ENCODE results near the gene ZNF358.

The ZNF358 gene

DNA sequence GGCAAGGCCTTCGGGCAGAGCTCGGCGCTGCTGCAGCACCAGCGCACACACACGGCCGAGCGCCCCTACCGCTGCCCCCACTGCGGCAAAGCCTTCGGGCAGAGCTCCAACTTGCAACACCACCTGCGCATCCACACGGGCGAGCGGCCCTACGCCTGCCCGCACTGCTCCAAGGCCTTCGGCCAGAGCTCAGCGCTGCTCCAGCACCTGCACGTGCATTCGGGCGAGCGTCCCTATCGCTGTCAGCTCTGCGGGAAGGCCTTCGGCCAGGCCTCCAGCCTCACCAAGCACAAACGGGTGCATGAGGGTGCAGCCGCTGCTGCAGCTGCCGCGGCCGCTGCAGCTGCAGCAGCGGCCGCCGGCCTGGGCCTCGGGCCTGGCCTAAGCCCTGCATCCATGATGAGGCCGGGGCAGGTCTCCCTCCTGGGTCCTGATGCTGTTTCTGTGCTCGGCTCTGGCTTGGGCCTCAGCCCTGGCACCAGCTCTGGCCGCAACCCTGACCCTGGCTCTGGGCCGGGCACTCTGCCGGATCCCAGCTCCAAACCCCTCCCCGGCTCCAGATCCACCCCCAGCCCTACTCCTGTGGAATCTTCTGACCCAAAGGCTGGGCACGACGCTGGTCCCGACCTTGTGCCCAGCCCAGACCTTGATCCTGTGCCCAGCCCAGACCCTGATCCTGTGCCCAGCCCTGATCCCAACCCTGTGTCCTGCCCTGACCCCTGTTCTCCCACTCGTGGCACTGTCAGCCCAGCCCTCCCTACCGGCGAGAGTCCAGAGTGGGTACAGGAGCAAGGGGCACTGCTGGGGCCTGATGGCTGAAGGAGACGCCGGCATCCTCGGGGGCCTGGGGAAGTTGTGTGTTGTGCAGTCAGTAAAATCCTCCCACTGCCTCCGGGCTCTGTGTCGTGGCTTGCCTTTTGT lies 4.5 kb downstream of the ZNF358 start:
- no peak for DNase-seq (ENCODE audit: low spot score)

DNA sequence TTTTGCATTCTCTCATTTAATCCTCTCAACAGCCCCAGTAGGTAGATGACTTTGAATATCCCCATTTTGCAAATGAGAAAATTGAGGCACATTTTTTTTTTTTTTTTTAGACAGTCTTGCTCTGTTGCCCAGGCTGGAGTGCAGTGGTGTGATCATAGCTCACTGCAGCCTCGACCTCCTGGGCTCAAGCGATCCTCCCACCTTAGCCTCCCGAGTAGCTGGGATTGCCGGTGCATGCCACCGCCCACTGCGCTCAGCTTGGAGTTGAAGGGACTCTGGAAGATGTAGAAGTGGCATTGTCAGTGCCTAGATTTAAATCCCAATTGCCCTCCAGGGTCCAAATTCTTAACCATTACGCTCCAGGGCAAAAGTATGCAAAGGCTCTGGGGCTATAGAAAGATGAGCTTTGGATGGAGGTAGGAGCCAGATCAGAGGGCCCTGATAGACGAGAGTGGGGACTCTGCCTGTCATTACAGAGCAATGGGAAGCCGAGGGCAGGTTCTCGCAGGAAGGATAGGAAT lies 5.7 kb downstream of the ZNF358 start:
- DNase-seq (ENCODE audit: low spot score): no peak

DNA sequence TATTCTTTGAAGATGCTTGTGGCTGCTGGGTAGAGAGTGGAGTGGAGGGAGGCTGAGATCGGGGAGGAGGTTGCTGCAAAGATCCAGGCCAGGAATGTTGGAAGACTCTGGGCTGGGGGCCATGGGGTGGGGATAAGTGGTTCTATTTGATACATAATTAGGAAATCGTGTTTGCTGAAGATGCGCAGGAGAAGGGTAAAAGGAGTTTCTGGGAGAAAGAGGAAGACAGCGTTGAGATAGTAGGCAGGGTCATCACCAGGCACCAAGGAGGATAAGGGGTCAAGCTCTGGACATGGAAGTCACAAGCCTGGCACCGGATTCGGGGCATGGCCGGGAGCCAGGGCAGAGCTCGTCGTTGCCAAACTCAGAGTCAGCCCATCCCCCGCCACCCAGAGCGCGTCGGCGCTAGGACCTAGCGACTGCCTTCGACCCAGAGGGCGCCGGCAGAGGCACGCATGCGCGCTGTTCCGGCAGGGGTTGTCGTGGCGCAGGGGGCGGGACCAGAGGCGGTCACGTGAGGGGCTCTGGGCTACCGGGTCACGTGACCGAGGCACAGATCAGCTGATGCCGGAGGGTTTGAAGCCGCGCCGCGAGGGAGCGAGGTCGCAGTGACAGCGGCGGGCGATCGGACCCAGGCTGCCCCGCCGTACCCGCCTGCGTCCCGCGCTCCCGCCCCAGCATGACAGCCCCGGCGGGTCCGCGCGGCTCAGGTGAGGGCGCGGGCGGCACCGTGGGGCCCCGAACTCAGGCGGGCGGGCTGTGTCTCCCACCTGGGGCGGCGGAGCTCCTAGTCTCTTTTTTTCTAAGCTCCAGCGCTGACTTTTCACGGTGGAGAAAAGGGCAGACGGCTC lies 6.4 kb downstream of the ZNF358 start, which contains the start of gene MCOLN1:
Gene MCOLN1, plus strand, starts transcription at position 553 of the 851 bp plus-strand sequence. Its CDS starts 127 bp downstream, at position 680.
- DNase-seq (ENCODE audit: low spot score): peak; percentile 99

DNA sequence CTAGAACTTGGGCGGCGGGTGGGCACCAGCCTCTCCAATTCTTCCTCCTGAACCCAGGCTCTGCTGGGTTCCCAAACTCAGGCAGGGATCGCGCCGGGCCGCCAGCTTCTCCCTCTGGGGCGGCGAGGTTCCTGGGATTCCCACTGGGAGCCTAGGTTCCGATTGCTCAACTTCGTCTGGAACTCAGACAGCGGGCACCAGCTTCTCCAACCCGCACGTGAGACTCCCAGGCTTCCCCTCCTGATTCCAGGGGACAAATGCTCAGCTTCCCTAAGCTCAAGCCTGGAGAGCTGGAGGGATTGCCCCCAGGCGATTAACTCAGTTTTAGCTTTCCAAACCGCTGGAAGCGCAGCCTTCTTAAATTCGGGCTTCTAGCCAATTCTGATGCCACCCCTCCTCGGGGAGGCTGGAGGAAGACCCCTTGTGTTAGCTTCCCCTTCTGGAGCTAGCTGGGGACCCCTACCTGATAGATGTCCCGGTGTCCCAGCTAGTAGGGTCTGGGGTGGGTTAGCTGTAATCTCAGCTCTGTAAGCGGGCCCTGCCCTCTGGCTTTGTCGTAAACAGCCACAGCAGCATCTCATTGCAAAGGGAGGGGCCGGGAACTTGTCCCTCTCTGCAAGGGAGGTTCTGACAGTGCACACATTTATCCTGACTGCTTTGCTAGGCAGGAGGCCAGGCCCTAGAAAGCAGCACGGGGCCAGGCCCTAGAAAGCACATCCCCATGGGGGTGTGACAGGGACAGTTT lies 7.2 kb downstream of the ZNF358 start:
- no peak for DNase-seq (ENCODE audit: low spot score)

DNA sequence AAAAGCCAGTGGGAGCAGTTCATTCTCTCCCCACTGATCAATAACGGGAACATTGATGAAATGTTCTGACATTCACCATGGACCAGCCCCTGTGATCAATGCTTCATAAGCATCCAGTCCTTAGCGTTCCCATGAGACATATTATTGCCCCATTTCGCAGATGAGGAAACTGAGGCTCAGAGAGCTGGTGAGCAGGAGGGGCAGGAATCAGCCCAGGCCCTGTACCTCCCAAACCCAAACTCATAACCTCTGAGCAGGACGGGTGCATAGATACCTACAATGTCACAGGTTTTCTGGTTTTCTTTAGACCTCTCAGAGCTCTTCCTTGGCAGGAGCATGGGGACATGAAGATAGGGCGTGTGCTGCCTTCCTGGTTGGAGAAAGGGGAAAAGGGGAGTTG lies 8.6 kb downstream of the ZNF358 start:
- DNase-seq (ENCODE audit: low spot score): no peak

DNA sequence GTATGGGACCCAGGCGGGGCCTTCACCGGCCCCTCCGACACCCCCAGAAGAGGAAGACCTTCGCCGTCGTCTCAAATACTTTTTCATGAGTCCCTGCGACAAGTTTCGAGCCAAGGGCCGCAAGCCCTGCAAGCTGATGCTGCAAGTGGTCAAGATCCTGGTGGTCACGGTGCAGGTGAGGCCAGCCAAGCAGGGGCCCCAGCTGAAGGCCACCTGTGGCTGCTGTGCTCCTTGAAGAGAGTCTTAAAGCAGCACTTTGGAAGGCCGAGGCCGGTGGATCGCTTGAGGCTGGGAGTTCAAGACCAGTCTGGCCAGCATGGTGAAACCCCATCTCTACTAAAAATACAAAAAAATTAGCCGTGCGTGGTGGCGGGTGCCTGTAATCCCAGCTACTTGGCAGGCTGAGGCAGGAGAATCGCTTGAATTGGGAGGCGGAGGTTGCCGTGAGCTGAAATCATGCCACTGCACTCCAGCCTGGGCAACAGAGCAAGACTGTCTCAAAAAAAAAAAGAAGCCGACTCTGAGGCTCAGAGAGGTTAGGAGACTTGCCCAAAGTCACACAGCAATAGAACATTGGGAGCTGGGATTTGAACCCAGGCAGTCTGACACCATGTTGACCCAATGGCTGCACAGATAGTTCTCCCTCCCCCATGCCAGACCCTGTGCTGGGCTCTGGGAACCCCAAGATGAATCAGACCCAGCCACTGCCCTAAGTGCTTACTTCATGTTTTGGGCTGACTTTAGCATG lies 9.3 kb downstream of the ZNF358 start:
- DNase-seq (ENCODE audit: low spot score): no peak

DNA sequence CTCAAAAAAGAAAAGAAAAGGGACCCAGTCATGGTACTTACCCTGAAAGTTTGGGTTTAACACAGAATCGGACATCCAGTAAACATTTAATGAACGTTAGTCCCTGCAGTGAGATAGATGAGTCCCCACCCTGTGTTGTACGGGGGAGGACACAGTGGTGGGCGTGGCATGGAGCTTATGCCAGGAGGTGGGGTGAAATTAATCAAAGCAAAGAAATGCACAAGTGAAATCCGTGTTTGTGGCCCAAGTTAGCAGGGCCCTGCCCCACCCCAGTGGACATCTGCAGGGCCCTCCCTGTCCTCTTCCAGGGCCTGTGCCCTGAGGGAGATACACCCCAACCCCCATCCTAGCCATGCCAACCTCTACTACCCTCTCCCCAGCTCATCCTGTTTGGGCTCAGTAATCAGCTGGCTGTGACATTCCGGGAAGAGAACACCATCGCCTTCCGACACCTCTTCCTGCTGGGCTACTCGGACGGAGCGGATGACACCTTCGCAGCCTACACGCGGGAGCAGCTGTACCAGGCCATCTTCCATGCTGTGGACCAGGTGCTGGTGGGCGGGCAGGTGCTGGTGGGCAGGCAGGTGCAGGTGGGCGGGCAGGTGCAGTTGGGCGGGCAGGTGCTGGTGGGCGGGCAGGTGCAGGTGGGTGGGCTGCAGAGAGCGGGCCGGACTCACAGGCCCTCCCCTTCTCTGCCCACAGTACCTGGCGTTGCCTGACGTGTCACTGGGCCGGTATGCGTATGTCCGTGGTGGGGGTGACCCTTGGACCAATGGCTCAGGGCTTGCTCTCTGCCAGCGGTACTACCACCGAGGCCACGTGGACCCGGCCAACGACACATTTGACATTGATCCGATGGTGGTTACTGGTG lies 10.4 kb downstream of the ZNF358 start:
- no peak for DNase-seq (ENCODE audit: low spot score)

DNA sequence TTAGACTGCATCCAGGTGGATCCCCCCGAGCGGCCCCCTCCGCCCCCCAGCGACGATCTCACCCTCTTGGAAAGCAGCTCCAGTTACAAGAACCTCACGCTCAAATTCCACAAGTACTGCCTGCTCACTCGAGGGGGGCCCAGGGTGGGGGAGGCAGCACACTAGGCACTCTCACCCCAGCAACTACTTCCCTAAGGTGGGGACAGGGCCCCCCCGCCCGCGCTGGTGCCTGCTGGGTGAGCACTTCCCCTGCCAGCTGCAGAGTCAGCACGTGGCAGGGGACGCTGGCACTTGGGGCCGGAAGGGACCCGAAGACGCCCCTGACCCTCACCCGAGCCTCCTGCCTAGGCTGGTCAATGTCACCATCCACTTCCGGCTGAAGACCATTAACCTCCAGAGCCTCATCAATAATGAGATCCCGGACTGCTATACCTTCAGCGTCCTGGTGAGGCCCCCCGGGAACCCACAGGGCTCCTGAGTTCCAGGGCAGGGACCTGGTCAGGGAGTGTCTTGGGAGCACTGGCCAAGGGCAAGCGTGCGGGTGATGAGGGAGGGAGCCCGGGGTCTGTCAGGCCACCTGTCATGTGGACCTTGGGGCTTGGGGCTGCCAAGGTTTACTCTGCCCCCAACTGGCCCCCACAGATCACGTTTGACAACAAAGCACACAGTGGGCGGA lies 11.8 kb downstream of the ZNF358 start:
- DNase-seq (ENCODE audit: low spot score): no peak

DNA sequence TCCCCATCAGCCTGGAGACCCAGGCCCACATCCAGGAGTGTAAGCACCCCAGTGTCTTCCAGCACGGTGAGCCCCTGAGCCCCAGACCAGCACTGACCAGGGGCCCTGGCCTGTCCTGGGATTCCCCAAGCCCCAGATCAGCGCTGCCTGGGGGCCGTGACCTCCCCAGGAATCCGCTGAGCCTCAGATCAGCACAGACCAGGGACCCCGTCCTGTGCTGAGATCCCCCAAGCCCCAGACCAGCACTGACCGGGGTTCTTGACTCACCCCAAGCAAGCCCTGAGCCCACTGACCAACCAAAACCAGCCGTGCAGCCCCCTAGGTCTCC lies 12.3 kb downstream of the ZNF358 start:
- DNase-seq (ENCODE audit: low spot score): no peak

DNA sequence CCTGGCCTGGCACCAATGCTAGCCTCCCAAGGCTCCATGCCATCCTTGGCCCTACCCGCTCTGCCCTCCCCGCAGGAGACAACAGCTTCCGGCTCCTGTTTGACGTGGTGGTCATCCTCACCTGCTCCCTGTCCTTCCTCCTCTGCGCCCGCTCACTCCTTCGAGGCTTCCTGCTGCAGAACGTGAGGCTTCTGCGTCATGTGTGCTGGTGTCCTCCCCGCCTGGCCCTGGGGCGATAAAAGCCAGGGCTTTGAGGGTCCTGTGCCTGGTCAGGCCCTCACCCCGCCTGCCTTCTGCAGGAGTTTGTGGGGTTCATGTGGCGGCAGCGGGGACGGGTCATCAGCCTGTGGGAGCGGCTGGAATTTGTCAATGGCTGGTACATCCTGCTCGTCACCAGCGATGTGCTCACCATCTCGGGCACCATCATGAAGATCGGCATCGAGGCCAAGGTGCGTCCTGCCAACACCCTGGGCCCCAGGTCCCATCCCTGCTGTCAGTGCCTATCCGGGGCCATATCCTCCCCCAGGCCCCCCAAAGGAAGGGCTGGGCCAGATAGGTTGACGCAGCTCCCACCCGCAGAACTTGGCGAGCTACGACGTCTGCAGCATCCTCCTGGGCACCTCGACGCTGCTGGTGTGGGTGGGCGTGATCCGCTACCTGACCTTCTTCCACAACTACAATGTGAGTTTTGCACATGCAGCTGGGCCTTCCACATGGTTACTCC lies 12.8 kb downstream of the ZNF358 start:
- no peak for DNase-seq (ENCODE audit: low spot score)

DNA sequence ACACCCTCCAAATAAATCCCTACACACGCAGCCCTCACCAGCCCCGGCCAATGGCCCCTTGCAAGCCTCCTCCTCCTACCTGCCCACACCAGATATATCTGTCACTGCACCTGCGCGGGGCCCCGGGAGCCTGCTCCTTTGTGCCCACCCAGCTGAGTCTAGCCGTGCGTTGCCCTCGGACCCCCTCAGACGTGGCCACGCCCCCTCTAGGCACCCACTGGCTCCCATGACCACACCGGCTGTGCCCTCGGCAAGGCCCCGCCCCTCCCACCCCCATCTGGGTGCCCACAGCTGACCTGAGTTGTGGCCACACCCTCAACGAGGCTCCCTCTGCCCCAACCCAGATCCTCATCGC lies 13.3 kb downstream of the ZNF358 start:
- DNase-seq (ENCODE audit: low spot score): no peak

DNA sequence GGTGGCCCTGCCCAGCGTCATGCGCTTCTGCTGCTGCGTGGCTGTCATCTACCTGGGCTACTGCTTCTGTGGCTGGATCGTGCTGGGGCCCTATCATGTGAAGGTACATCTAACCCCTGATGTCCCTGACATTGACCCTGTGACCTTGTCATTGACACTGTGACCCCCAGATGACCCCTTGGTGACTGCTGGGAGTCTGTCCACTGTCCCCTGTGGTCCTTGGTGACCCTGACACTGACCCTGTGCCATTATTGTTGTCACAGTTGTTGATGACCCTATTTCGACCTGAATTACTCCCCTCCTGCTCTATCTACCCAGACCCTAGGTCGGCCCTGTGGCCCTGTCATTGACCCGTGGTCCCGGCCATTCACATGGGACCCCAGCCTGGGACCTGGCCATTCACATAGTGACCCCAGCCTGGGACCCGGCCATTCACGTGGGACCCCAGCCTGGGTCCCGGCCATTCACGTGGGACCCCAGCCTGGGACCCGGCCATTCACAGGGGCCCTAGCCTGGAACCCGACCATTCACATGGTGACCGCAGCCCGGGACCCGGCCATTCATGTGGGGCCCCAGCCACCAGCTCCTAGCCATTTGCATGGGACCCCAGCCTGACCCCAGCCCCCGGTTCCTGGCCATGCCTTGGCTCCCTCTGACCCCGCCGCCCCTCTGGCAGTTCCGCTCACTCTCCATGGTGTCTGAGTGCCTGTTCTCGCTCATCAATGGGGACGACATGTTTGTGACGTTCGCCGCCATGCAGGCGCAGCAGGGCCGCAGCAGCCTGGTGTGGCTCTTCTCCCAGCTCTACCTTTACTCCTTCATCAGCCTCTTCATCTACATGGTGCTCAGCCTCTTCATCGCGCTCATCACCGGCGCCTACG lies 13.9 kb downstream of the ZNF358 start:
- no peak for DNase-seq (ENCODE audit: low spot score)

DNA sequence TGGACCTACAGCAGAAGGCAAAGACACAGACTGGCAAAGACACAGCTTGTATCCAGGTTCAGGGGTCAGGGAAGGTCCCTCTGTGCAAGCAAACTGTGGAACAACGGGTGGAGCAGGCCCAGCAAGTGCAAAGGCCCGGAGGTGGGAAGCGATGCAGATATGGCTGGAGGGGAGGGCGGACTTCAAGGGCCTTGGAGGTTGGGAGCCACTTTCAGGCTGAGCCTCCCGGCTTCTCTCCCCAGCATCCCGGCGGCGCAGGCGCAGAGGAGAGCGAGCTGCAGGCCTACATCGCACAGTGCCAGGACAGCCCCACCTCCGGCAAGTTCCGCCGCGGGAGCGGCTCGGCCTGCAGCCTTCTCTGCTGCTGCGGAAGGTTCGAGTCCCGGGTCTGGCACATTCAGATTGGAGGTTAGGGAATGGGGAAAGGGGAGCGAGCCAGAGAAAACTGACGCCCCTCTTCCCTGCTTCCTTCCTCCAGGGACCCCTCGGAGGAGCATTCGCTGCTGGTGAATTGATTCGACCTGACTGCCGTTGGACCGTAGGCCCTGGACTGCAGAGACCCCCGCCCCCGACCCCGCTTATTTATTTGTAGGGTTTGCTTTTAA lies 17.5 kb downstream of the ZNF358 start:
- no peak for DNase-seq (ENCODE audit: low spot score)

DNA sequence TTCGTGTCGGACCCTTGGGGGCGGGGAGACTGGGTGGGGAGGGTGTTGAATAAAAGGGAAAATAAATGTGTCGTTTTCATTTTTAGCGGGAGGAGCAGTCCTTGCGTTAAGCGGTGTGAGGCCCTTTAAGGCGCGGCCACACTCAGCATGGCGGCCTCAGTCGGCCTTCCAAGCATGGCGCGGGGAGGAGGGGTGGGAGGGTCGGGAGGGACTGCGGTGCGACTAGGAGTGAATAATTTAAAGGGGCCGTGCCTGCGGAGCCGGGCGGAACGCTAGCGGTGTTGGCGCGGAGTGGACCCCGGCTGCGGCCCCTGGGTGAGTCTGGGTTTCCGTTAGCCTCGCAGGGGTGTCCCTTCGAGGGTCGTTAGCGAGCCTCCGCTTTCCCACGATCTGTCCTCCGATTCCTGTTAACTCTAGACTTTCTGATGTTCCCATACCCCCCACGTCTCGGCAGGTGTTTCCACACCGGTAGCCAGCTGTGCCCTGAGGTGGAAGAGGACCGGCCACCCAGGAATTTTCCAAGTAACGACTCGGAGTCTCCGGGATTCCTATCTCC lies 18.1 kb downstream of the ZNF358 start:
- peak; percentile 88 for DNase-seq (ENCODE audit: low spot score)

DNA sequence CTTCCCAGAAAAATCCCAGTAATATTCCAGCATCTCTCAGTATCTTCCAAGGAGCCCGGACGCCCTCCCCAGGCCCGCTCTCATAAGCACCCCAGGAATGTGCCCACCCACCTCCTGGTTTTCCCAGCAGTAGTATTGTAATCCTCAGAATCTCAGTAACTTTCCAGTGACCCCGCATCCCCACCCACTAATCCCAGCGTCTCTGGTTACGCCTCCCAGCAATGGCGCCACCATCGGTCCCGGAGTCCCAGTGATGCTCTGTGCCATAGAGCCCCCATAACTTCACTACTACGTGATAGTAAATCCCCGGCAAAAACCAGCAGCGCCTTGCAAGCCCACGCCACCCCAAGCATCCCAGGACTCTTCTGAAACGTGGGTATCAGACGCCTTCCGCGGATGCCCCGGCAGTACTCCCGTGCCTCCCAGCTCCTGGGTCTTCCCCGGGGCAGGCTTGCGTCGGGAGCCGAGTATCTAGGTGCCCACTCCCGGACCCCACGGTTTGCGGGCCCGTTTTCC lies 18.7 kb downstream of the ZNF358 start:
- peak; percentile 18 for DNase-seq (ENCODE audit: low spot score)

DNA sequence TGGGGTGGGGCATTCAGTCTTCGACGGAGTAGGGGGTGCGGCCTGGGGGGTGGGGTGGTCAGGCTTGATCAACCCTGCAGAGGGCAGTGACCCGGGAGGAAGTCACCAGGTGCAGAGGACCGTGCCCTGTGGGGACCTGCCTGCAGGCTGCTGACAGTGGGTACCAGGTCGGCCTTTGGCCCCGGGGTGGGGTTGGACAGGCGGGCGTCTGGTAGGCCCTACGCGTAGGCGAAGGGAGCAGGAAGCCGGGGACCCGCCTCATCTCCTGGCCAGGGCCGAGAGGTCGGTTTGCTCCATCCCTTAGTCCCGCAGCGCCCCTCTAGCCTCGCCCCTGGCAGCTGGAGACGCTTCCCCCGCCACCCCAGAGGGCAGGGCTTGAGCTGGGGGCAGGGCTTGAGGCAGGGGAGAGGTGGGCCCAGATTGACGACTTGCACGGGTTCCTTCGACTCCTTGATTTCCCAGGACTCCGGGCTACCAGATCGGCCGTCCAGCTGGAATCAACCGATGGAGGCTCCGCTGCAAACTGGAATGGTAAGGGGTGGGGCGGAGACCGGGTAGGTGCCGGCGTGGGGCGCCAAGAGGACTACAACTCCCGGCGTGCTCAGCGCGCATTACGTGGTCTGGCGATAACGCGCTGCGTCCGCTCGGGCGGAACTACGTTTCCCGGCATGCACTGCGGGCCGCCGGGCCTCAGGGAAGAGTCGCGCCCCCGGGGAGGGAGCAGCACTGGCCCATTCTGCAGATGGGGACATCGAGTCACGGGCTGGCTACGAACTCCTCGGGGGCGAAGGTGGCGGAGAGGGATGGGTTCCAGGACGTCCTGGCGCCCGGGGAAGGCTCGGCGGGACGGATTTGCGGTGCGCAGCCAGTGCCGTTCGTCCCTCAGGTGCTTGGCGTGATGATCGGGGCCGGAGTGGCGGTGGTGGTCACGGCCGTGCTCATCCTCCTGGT lies 19.4 kb downstream of the ZNF358 start, which contains the start of gene PNPLA6:
Gene PNPLA6, plus strand, starts transcription at position 671 of the 951 bp plus-strand sequence. Its CDS starts 72 bp downstream, at position 743.
- peak; percentile 90 for DNase-seq (ENCODE audit: low spot score)
